HEK293 (cell line): ENCODE data around the gene URGCP.

Experiments
- KLF1 ChIP-seq: fragments of 450-650 bp; formaldehyde crosslinking; IDR thresholded peaks from 2 replicates; pipeline ENCODE4 v1.5.1; 2016; ENCODE audit warnings: missing biosample characterization, missing genetic modification characterization
- SETDB1 ChIP-seq: IDR thresholded peaks from one replicate; pipeline ENCODE4 v1.6.1; 2017; ENCODE audit warnings: mild to moderate bottlenecking, low read length, moderate library complexity, mixed read lengths; ENCODE audit not compliant: insufficient read length
- ZNF416 ChIP-seq: fragments of 450-650 bp; formaldehyde crosslinking; IDR thresholded peaks from 2 replicates; pipeline ENCODE4 v1.5.1; 2016; ENCODE audit warnings: missing biosample characterization, missing genetic modification characterization
- ZNF510 ChIP-seq: fragments of 450-650 bp; formaldehyde crosslinking; IDR thresholded peaks from 2 replicates; pipeline ENCODE4 v1.5.1; 2018; ENCODE audit warnings: mild to moderate bottlenecking, missing genetic modification characterization, missing biosample characterization; ENCODE audit not compliant: insufficient replicate concordance
- ZNF529 ChIP-seq: fragments of 450-650 bp; formaldehyde crosslinking; IDR thresholded peaks from 2 replicates; pipeline ENCODE4 v1.5.1; 2017; ENCODE audit warnings: missing genetic modification characterization, missing biosample characterization; ENCODE audit not compliant: insufficient replicate concordance
- ZNF677 ChIP-seq: fragments of 450-650 bp; IDR thresholded peaks from 2 replicates; pipeline ENCODE4 v1.5.0; 2018; ENCODE audit warnings: missing biosample characterization, mild to moderate bottlenecking, missing genetic modification characterization, moderate library complexity
- ZNF707 ChIP-seq: fragments of 450-650 bp; formaldehyde crosslinking; IDR thresholded peaks from 2 replicates; pipeline ENCODE4 v1.5.1; 2016; ENCODE audit warnings: missing biosample characterization, missing genetic modification characterization
- ZSCAN16 ChIP-seq: fragments of 450-650 bp; formaldehyde crosslinking; IDR thresholded peaks from 2 replicates; pipeline ENCODE4 v1.5.1; 2016; ENCODE audit warnings: missing biosample characterization, missing genetic modification characterization
- TF ChIP-seq, protein P1 (sequence below): fragments of 450-650 bp; formaldehyde crosslinking; IDR thresholded peaks from 2 replicates; pipeline ENCODE4 v1.5.1; 2016; ENCODE audit warnings: missing biosample characterization, missing genetic modification characterization
- TF ChIP-seq, protein P2 (sequence below): fragments of 450-650 bp; formaldehyde crosslinking; IDR thresholded peaks from 2 replicates; pipeline ENCODE4 v1.5.1; 2016; ENCODE audit warnings: missing biosample characterization, missing genetic modification characterization, low read depth

DNA sequence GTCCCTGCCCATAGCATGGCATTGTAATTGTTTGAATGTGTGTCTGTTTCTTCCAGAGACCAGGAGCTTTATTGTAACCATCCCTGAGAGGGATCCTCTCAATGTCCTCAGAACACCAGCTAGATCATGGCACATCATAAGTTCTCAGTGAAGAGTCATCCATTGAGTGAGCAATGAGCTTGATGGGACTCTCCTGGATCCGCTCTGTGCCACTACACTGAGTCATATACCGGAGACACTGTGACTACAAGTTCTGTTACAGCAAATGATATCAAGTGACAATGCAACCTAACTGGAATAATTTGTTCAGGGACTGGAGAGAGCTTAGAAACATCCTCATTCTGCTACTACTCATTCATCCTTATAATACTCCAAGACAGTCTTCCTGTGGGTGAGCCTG, 62.1 kb downstream of the URGCP start:
- TF ChIP-seq, protein P1, sequence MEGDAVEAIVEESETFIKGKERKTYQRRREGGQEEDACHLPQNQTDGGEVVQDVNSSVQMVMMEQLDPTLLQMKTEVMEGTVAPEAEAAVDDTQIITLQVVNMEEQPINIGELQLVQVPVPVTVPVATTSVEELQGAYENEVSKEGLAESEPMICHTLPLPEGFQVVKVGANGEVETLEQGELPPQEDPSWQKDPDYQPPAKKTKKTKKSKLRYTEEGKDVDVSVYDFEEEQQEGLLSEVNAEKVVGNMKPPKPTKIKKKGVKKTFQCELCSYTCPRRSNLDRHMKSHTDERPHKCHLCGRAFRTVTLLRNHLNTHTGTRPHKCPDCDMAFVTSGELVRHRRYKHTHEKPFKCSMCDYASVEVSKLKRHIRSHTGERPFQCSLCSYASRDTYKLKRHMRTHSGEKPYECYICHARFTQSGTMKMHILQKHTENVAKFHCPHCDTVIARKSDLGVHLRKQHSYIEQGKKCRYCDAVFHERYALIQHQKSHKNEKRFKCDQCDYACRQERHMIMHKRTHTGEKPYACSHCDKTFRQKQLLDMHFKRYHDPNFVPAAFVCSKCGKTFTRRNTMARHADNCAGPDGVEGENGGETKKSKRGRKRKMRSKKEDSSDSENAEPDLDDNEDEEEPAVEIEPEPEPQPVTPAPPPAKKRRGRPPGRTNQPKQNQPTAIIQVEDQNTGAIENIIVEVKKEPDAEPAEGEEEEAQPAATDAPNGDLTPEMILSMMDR = no peak
- no peak for TF ChIP-seq ZNF707 (tag by site-specific recombination)
- no peak for TF ChIP-seq KLF1 (tag by site-specific recombination)
- no peak for TF ChIP-seq ZNF416 (tag by site-specific recombination)
- TF ChIP-seq SETDB1 = no peak
- TF ChIP-seq ZSCAN16 (tag by site-specific recombination) = no peak
- TF ChIP-seq, protein P2, sequence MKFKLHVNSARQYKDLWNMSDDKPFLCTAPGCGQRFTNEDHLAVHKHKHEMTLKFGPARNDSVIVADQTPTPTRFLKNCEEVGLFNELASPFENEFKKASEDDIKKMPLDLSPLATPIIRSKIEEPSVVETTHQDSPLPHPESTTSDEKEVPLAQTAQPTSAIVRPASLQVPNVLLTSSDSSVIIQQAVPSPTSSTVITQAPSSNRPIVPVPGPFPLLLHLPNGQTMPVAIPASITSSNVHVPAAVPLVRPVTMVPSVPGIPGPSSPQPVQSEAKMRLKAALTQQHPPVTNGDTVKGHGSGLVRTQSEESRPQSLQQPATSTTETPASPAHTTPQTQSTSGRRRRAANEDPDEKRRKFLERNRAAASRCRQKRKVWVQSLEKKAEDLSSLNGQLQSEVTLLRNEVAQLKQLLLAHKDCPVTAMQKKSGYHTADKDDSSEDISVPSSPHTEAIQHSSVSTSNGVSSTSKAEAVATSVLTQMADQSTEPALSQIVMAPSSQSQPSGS (tag by site-specific recombination) = no peak
- no peak for TF ChIP-seq ZNF529 (tag by site-specific recombination)
- TF ChIP-seq ZNF677 (tag by site-specific recombination) = no peak
- TF ChIP-seq ZNF510 (tag by site-specific recombination) = no peak
